ENCODE data around the gene NEU2.

NEU2 gene

GRCh38 chr2:233034091-233034882, 1.8 kb downstream of the NEU2 start:
- no peak for TF ChIP-seq CTCF (IDR thresholded peaks at IDR 0.05; ENCODE audit: insufficient read depth, low read depth, low read length, missing control alignments)

GRCh38 chr2:233035426-233036161, 3.1 kb downstream of the NEU2 start:
- TF ChIP-seq CTCF (IDR thresholded peaks at IDR 0.05; ENCODE audit: insufficient read depth, low read depth, low read length, missing control alignments), result no peak
- no peak for DNase-seq (ENCODE audit: low read depth)

More at GRCh38 chr2:233034091-233034882, 1.8 kb downstream of the NEU2 start:
- no peak overlapping the region for H3K4me3 ChIP-seq (ENCODE audit: low read depth, low read length)
- no peak for DNase-seq (ENCODE audit: low read depth)

GRCh38 chr2:233036162-233036838, 3.8 kb downstream of the NEU2 start:
- no peak overlapping the region for H3K4me3 ChIP-seq (ENCODE audit: low read depth, low read length)
- no peak for TF ChIP-seq CTCF (IDR thresholded peaks at IDR 0.05; ENCODE audit: insufficient read depth, low read depth, low read length, missing control alignments)
- DNase-seq (ENCODE audit: low read depth), result no peak

More at GRCh38 chr2:233035426-233036161, 3.1 kb downstream of the NEU2 start:
- no peak overlapping the region for H3K4me3 ChIP-seq (ENCODE audit: low read depth, low read length)

GRCh38 chr2:233037078-233037477, 4.6 kb downstream of the NEU2 start:
- TF ChIP-seq CTCF (IDR thresholded peaks at IDR 0.05; ENCODE audit: insufficient read depth, low read depth, low read length, missing control alignments), result no peak
- H3K4me3 ChIP-seq (ENCODE audit: low read depth, low read length), result no peak overlapping the region
- no peak for DNase-seq (ENCODE audit: low read depth)

- H3K4me3 ChIP-seq (ENCODE audit: low read depth, low read length), result no peak overlapping the region
- no peak for TF ChIP-seq CTCF (IDR thresholded peaks at IDR 0.05; ENCODE audit: insufficient read depth, low read depth, low read length, missing control alignments)
- DNase-seq (ENCODE audit: low read depth), result no peak
These were observed 6.9 kb downstream of the NEU2 start for GRCh38 chr2:233039212-233039845.

- TF ChIP-seq CTCF (IDR thresholded peaks at IDR 0.05; ENCODE audit: insufficient read depth, low read depth, low read length, missing control alignments), result no peak
- DNase-seq (ENCODE audit: low read depth), result no peak
- H3K4me3 ChIP-seq (ENCODE audit: low read depth, low read length), result no peak overlapping the region
These were observed 7.5 kb downstream of the NEU2 start for GRCh38 chr2:233039846-233040530.

Measured in GM12865 (cell line).